Liver (tissue), 9 donors: ENCODE results near the gene SYF2. TPM values are rescaled to one million over a fixed set of nuclear protein-coding genes. Genes with fewer than 3 reads are reported as not detected.

Source experiments
- DNase-seq: peaks from one replicate; pipeline ENCODE4 v3.0.0-alpha.2; 2017; ENCODE audit warnings: low spot score
- H3K27ac ChIP-seq, 2 donors: one replicate each; pipeline ENCODE4 v1.7.0; 2013; ENCODE audit warnings: inconsistent platforms in 2 of 2, low read length in 2 of 2, control low read depth in 1 of 2, low read depth in 1 of 2, mild to moderate bottlenecking in 1 of 2
- H3K27me3 ChIP-seq, 4 donors: one replicate each; pipeline versions ENCODE4 v1.6.1 to v1.7.0; 2013; ENCODE audit warnings: low read length in 3 of 4, inconsistent platforms in 1 of 4, mild to moderate bottlenecking in 1 of 4, moderate library complexity in 1 of 4; ENCODE audit not compliant: control insufficient read depth in 4 of 4, insufficient read depth in 4 of 4
- H3K36me3 ChIP-seq, 4 donors: one replicate each; pipeline versions ENCODE4 v1.6.1 to v1.7.0; 2013; ENCODE audit warnings: low read length in 3 of 4, mild to moderate bottlenecking in 3 of 4, low read depth in 1 of 4, moderate library complexity in 1 of 4; ENCODE audit not compliant: control insufficient read depth in 4 of 4, insufficient read depth in 3 of 4
- H3K4me1 ChIP-seq, 4 donors: one replicate each; pipeline versions ENCODE4 v1.6.1 to v1.7.0; 2013; ENCODE audit warnings: low read length in 3 of 4, mild to moderate bottlenecking in 3 of 4, moderate library complexity in 1 of 4; ENCODE audit not compliant: control insufficient read depth in 4 of 4, insufficient read depth in 4 of 4
- H3K4me3 ChIP-seq, 3 donors: one replicate each; pipeline versions ENCODE4 v1.6.1 to v1.7.0; 2013; ENCODE audit warnings: low read length in 3 of 3, control low read depth in 1 of 3, low read depth in 1 of 3, mild to moderate bottlenecking in 1 of 3
- H3K9ac ChIP-seq, 2 donors: one replicate each; pipeline ENCODE4 v1.7.0; 2013; ENCODE audit warnings: low read length in 2 of 2, mild to moderate bottlenecking in 2 of 2, moderate library complexity in 2 of 2, control low read depth in 1 of 2, low read depth in 1 of 2
- H3K9me3 ChIP-seq, 4 donors: one replicate each; pipeline versions ENCODE4 v1.6.1 to v1.7.0; 2013; ENCODE audit warnings: low read length in 3 of 4; ENCODE audit not compliant: control insufficient read depth in 4 of 4
- EGR1 ChIP-seq, 2 donors: IDR thresholded peaks; 2 replicates each; pipeline ENCODE4 v1.6.1; 2016 to 2018; ENCODE audit warnings: antibody characterized with exemption in 2 of 2, low read depth in 2 of 2
- FOXA1 ChIP-seq: IDR thresholded peaks from 2 replicates; pipeline ENCODE4 v1.6.1; 2016; ENCODE audit warnings: antibody characterized with exemption
- FOXA2 ChIP-seq: IDR thresholded peaks from 2 replicates; pipeline ENCODE4 v1.6.1; 2016; ENCODE audit warnings: antibody characterized with exemption
- GABPA ChIP-seq, 2 donors: IDR thresholded peaks in 1 of 2; conservative IDR thresholded peaks in 1 of 2; 2 replicates each; pipeline ENCODE4 v1.6.1; 2016; ENCODE audit warnings: antibody characterized with exemption in 2 of 2, mild to moderate bottlenecking in 1 of 2, moderate library complexity in 1 of 2
- HNF4A ChIP-seq, 2 donors: conservative IDR thresholded peaks; 2 replicates each; pipeline ENCODE4 v1.6.1; 2016; ENCODE audit warnings: antibody characterized with exemption in 2 of 2, mild to moderate bottlenecking in 2 of 2
- HNF4G ChIP-seq: IDR thresholded peaks from 2 replicates; pipeline ENCODE4 v1.6.1; 2016; ENCODE audit warnings: antibody characterized with exemption
- JUND ChIP-seq, 2 donors: IDR thresholded peaks; 2 replicates each; pipeline ENCODE4 v1.6.1; 2016; ENCODE audit warnings: antibody characterized with exemption in 2 of 2
- NR2F2 ChIP-seq: IDR thresholded peaks from 2 replicates; pipeline ENCODE4 v1.6.1; 2016; ENCODE audit warnings: antibody characterized with exemption
- RAD21 ChIP-seq, 2 donors: IDR thresholded peaks; 2 replicates each; pipeline ENCODE4 v1.6.1; 2016; ENCODE audit warnings: antibody characterized with exemption in 2 of 2, mild to moderate bottlenecking in 2 of 2
- RXRA ChIP-seq, 2 donors: IDR thresholded peaks; 2 replicates each; pipeline ENCODE4 v1.6.1; 2017 to 2018; ENCODE audit warnings: antibody characterized with exemption in 2 of 2, mild to moderate bottlenecking in 1 of 2
- SP1 ChIP-seq: IDR thresholded peaks from 2 replicates; pipeline ENCODE4 v1.6.1; 2018; ENCODE audit warnings: antibody characterized with exemption, mild to moderate bottlenecking
- TAF1 ChIP-seq: conservative IDR thresholded peaks from 2 replicates; pipeline ENCODE4 v1.6.1; 2016; ENCODE audit warnings: antibody characterized with exemption, mild to moderate bottlenecking
- YY1 ChIP-seq: IDR thresholded peaks from 2 replicates; pipeline ENCODE4 v1.6.1; 2016; ENCODE audit warnings: antibody characterized with exemption, mild to moderate bottlenecking
- WGBS: extraction: QIAGEN DNeasy Blood & Tissue Kit; methylation state at CpG from one replicate; pipeline ENCODE4 v1.1.7; 2013; 5-methylcytosine and 5-hydroxymethylcytosine counted together
- polyA plus RNA-seq, 2 donors: library from polyadenylated mRNA; stranded (reverse) in 1 of 2; unstranded in 1 of 2; fragments of 200-250 nt in 1 of 2; fragments of >200 nt in 1 of 2; fragmentation: Nextera tagmentation in 1 of 2; extraction: Ambion mirVana in 1 of 2; gene quantifications; one replicate each; pipeline versions ENCODE4 v1.2.1 to v1.2.3, GENCODE V29; 2013 to 2015
- total RNA-seq, 2 donors: library from RNA; depleted of rRNA; stranded (reverse); fragments of >200 nt; gene quantifications; one replicate each; pipeline ENCODE4 v1.2.3, GENCODE V29; 2014
- TF ChIP-seq, protein P1 (sequence below): IDR thresholded peaks from 2 replicates; pipeline ENCODE4 v1.6.1; 2016; ENCODE audit warnings: antibody characterized with exemption
- TF ChIP-seq, protein P2 (sequence below): fragments of 150-350 bp; IDR thresholded peaks from 2 replicates; pipeline ENCODE4 v1.5.1; 2017; ENCODE audit warnings: improper control_type of control experiment, low read depth, low read length; ENCODE audit not compliant: missing input control
- TF ChIP-seq, protein P3 (sequence below): IDR thresholded peaks from 2 replicates; pipeline ENCODE4 v1.6.1; 2016; ENCODE audit warnings: antibody characterized with exemption, mild to moderate bottlenecking
- TF ChIP-seq, protein P4 (sequence below): IDR thresholded peaks from 2 replicates; pipeline ENCODE4 v1.6.1; 2016; ENCODE audit warnings: antibody characterized with exemption
- TF ChIP-seq, protein P5 (sequence below): IDR thresholded peaks from 2 replicates; pipeline ENCODE4 v1.6.1; 2016; ENCODE audit warnings: antibody characterized with exemption
- donor health status: healthy.
- donor health status: healthy.
- donor health status: healthy.
- donor health status: healthy.
- donor health status: healthy.

Gene SYF2
- total and polyA plus RNA-seq, 4 donors, result 12.0 to 24.0 (median 15.2) TPM

DNA sequence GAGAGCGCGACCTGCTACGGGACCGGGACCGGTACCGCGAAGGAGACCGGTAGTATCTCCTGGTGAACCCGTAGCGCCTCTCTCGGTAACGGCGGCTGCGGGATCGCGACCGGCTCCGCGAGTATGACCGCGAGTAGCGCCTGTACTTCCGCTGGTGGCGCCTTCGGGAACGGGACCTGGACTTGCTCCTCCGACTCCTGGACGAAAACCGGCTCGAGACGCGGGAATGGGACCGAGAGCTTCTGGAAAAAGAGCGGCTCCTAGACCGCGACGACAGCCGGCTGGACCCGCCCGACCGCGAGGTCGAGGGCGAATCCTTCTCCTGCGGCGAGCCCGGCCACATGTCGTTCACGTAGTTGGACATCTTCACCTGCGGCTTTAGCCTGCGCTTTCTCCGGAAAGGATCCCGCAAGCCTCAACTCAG, 14.3 kb upstream of the SYF2 start:
- peaks cover 1 to 28% (median 16%) of the 10 kb centered on the region in 4 donors for H3K4me1 ChIP-seq
- H3K9me3 ChIP-seq, result no peaks in the 10 kb centered on the region
- no peaks in the 10 kb centered on the region for H3K27me3 ChIP-seq
- H3K4me3 ChIP-seq, result peak overlapping the region; percentile 66 to 100 (median 99)
- H3K27ac ChIP-seq, result peak overlapping the region; percentile 96 to 98
- no peak for DNase-seq
- TF ChIP-seq SP1, result no peak
- TF ChIP-seq GABPA (IDR thresholded peaks at IDR 0.05 in 1 of 2, conservative IDR thresholded peaks at IDR 0.05 in 1 of 2), result no peak
- TF ChIP-seq, protein P1, sequence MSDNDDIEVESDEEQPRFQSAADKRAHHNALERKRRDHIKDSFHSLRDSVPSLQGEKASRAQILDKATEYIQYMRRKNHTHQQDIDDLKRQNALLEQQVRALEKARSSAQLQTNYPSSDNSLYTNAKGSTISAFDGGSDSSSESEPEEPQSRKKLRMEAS, result no peak
- TF ChIP-seq, protein P2, sequence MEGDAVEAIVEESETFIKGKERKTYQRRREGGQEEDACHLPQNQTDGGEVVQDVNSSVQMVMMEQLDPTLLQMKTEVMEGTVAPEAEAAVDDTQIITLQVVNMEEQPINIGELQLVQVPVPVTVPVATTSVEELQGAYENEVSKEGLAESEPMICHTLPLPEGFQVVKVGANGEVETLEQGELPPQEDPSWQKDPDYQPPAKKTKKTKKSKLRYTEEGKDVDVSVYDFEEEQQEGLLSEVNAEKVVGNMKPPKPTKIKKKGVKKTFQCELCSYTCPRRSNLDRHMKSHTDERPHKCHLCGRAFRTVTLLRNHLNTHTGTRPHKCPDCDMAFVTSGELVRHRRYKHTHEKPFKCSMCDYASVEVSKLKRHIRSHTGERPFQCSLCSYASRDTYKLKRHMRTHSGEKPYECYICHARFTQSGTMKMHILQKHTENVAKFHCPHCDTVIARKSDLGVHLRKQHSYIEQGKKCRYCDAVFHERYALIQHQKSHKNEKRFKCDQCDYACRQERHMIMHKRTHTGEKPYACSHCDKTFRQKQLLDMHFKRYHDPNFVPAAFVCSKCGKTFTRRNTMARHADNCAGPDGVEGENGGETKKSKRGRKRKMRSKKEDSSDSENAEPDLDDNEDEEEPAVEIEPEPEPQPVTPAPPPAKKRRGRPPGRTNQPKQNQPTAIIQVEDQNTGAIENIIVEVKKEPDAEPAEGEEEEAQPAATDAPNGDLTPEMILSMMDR, result no peak
- TF ChIP-seq NR2F2, result no peak
- no peak for TF ChIP-seq JUND (IDR thresholded peaks at IDR 0.05)
- no peak for TF ChIP-seq RAD21 (IDR thresholded peaks at IDR 0.05)
- TF ChIP-seq EGR1 (IDR thresholded peaks at IDR 0.05; ENCODE audit: low read depth in 2 of 2), result no peak
- no peak for TF ChIP-seq RXRA (IDR thresholded peaks at IDR 0.05)
- TF ChIP-seq, protein P3, sequence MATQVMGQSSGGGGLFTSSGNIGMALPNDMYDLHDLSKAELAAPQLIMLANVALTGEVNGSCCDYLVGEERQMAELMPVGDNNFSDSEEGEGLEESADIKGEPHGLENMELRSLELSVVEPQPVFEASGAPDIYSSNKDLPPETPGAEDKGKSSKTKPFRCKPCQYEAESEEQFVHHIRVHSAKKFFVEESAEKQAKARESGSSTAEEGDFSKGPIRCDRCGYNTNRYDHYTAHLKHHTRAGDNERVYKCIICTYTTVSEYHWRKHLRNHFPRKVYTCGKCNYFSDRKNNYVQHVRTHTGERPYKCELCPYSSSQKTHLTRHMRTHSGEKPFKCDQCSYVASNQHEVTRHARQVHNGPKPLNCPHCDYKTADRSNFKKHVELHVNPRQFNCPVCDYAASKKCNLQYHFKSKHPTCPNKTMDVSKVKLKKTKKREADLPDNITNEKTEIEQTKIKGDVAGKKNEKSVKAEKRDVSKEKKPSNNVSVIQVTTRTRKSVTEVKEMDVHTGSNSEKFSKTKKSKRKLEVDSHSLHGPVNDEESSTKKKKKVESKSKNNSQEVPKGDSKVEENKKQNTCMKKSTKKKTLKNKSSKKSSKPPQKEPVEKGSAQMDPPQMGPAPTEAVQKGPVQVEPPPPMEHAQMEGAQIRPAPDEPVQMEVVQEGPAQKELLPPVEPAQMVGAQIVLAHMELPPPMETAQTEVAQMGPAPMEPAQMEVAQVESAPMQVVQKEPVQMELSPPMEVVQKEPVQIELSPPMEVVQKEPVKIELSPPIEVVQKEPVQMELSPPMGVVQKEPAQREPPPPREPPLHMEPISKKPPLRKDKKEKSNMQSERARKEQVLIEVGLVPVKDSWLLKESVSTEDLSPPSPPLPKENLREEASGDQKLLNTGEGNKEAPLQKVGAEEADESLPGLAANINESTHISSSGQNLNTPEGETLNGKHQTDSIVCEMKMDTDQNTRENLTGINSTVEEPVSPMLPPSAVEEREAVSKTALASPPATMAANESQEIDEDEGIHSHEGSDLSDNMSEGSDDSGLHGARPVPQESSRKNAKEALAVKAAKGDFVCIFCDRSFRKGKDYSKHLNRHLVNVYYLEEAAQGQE, result no peak
- no peak for TF ChIP-seq FOXA2
- TF ChIP-seq, protein P4, sequence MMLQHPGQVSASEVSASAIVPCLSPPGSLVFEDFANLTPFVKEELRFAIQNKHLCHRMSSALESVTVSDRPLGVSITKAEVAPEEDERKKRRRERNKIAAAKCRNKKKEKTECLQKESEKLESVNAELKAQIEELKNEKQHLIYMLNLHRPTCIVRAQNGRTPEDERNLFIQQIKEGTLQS, result no peak
- no peak for TF ChIP-seq HNF4A (conservative IDR thresholded peaks at IDR 0.05)
- no peak for TF ChIP-seq HNF4G
- no peak for TF ChIP-seq TAF1
- TF ChIP-seq FOXA1, result no peak
- TF ChIP-seq, protein P5, sequence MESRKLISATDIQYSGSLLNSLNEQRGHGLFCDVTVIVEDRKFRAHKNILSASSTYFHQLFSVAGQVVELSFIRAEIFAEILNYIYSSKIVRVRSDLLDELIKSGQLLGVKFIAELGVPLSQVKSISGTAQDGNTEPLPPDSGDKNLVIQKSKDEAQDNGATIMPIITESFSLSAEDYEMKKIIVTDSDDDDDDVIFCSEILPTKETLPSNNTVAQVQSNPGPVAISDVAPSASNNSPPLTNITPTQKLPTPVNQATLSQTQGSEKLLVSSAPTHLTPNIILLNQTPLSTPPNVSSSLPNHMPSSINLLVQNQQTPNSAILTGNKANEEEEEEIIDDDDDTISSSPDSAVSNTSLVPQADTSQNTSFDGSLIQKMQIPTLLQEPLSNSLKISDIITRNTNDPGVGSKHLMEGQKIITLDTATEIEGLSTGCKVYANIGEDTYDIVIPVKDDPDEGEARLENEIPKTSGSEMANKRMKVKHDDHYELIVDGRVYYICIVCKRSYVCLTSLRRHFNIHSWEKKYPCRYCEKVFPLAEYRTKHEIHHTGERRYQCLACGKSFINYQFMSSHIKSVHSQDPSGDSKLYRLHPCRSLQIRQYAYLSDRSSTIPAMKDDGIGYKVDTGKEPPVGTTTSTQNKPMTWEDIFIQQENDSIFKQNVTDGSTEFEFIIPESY, result no peak
- no peak for TF ChIP-seq YY1
- peak overlapping the region; percentile 67 to 82 for H3K9ac ChIP-seq
- WGBS, result under 1% methylated on average over 53 of the region's 53 CpGs
- H3K36me3 ChIP-seq, result peaks cover 13 to 33% (median 31%) of the 10 kb centered on the region in 4 donors
